ENCODE measurements around the gene PITX3.

- TF ChIP-seq ATF3 (IDR thresholded peaks at IDR 0.05) (no peak), CTCF (IDR thresholded peaks at IDR 0.05; ENCODE audit: low read depth, low read length, missing input control) (no peak), RAD21 (IDR thresholded peaks at IDR 0.05) (no peak), GABPA (IDR thresholded peaks at IDR 0.05 in 1 of 2, conservative IDR thresholded peaks at IDR 0.05 in 1 of 2) (no peak), EGR1 (IDR thresholded peaks at IDR 0.05; ENCODE audit: low read depth in 2 of 2) (no peak), MAX (IDR thresholded peaks at IDR 0.05) (no peak), SP1 (IDR thresholded peaks at IDR 0.05) (no peak), REST (IDR thresholded peaks at IDR 0.05) (no peak), RXRA (IDR thresholded peaks at IDR 0.05) (no peak), TAF1 (conservative IDR thresholded peaks at IDR 0.05) (no peak)
These were observed 45.9 kb downstream of the PITX3 start for GRCh38 chr10:102195296-102195870.

All from liver (tissue), 3 donors.